Measurements from ENCODE around the gene SDR42E2.
A peak's percentile ranks its signal among the peaks of the same experiment; 100 is the strongest.
"Not testable (repeated sequence)": the region's sequence is repeated elsewhere in the genome, so short reads cannot be mapped to it uniquely, and the experiment has no call there.

Gene SDR42E2

DNA sequence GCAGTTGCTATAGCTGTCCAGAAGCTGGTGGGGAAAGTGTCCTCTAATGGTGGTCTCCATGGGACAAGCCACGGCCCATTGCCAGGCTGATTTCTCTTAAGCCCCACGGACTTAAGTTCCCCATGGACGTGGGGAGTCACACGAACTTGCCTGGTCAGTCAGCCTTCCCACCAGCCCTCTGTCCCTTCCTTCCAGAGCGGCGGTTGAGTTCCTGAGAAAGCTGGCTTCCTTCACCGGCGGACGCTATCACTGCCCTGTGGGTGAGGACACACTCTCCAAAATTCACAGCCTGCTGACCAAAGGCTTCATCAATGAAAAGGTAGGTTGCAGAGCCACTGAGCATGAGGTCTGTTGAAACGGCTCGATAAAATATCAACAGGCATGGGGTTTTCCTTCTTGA is 10.0 kb upstream of the SDR42E2 start:
- intact Hi-C loops (cut with DNase I), result no loop called here
- DNase-seq, result no peak

- intact Hi-C loops (cut with DNase I), result not testable (repeated sequence)
These were observed 9.2 kb upstream of the SDR42E2 start for GRCh38 chr16:22153078-22153477.

GRCh38 chr16:22161401-22161800 is 905 bp upstream of the SDR42E2 start:
- intact Hi-C loops (cut with DNase I), result no loop called here
- DNase-seq, result no peak

More at GRCh38 chr16:22153078-22153477, 9.2 kb upstream of the SDR42E2 start:
- DNase-seq, result not testable (repeated sequence)

DNA sequence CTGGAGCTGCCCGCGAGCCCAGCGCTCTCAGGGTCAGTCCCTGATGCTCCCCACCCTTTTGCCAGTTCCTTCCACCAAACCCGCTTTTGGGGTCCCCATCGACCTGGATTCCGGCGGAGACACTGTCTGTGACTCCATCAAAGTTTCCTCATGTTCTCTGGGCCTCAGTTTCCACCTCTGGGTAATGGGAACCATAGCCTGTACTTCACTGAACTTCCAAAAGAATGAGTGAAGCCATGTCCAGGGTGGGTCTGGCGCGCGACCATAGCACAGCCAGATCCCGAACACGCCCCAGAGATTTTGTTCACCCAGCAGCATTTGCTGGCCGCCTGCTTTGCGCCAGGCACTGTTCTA is 327 bp downstream of the SDR42E2 start:
- intact Hi-C loops (cut with DNase I), result no loop called here
- DNase-seq, result no peak

DNA sequence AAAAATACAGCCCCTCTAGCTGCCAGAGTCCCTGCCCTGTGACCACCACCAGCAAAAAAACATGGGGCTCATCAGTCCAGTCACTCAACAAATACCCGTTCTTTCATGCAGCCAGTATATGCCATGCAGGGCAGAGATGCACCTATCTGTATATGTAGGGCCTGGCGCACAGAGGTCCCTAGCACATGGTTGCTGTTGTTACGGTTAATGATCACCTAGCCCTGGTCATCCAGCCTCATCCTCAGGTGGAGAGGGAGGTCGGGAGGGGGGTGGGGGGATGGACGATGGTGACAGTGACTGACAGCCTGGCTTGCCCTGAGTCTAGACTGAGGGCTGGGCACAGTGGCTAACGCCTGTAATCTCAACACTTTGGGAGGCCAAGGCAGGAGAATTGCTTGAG is 1.5 kb downstream of the SDR42E2 start:
- intact Hi-C loops (cut with DNase I), result no loop called here
- DNase-seq, result no peak

- intact Hi-C loops (cut with DNase I), result no loop called here
- DNase-seq, result no peak
These were observed 2.2 kb downstream of the SDR42E2 start for GRCh38 chr16:22164482-22164881.

DNA sequence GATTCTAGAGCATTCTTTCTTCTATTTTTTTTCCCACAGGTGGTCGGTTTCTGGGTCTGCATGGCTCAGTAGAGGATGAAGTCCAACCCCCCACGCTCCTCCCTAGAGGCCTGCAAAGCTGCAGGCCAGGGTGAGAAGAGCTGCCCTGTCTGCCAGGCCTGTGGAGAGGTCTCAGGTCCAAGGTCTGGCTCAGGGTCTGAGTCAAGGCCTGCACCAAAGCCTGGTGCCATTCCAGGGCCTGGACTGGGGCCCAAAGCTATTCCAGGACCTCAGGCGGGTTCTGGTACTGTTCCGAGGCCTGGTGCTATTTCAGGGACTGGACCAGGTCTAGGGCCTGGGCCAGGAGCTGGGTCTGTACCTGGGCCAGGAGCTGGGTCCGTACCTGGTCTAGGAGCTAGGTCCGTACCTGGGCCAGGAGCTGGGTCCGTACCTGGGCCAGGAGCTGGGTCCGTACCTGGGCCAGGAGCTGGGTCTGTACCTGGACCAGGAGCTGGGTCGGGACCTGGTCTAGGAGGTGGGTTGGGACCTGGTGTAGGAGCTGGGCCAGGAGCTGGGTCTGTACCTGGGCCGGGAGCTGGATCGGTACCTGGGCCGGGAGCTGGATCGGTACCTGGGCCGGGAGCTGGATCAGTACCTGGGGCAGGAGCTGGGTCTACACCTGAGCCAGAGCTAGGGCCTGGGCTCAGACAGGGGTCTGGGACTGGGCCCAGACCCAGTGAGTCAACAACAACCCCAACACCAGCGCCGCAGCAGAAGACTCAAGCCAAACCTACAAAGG is 3.4 kb downstream of the SDR42E2 start:
- intact Hi-C loops (cut with DNase I), result no loop called here
- no peak for DNase-seq

- DNase-seq, result no peak
- intact Hi-C loops (cut with DNase I), result no loop called here
These were observed 9.6 kb downstream of the SDR42E2 start for GRCh38 chr16:22171953-22172352.

DNA sequence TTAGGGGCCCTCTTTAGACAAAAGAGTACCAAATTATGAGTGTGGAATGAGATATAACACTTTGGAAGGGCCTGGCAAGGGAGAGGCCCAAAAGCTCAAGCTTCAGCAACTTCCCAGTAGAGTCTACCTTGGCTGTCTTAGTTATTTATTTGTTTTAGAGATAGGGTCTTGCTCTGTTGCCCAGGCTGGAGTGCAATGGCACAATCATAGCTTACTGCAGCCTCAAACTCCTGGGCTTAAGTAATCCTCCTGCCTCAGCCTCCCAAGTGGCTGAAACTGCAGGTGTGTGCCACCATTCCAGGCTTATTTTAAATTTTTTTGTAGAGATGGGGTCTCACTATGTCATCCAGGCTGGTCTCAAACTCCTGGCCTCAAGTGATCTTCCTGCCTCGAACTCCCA is 10.3 kb downstream of the SDR42E2 start:
- DNase-seq; intact Hi-C loops (cut with DNase I): not testable (repeated sequence)

DNA sequence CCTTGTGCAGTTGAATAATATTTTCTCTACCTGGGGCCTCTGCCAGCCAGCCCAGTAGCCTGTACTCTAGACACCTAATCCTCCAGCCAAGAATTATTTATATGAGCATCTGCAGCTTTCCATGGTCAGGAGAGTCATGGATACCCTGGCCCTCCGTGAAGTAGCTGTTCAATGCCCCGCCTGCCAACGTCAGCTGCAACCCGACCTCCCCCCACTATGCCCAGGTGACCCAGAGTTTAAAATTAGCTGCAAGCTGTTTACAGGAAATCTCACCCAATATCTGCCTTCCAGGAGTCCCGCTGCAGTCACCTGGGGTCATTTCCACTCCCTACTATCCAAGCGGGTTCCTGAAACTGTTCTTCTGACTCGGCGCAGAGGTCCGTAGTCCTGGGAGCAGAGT is 12.3 kb downstream of the SDR42E2 start:
- intact Hi-C loops (cut with DNase I), result no loop called here

DNA sequence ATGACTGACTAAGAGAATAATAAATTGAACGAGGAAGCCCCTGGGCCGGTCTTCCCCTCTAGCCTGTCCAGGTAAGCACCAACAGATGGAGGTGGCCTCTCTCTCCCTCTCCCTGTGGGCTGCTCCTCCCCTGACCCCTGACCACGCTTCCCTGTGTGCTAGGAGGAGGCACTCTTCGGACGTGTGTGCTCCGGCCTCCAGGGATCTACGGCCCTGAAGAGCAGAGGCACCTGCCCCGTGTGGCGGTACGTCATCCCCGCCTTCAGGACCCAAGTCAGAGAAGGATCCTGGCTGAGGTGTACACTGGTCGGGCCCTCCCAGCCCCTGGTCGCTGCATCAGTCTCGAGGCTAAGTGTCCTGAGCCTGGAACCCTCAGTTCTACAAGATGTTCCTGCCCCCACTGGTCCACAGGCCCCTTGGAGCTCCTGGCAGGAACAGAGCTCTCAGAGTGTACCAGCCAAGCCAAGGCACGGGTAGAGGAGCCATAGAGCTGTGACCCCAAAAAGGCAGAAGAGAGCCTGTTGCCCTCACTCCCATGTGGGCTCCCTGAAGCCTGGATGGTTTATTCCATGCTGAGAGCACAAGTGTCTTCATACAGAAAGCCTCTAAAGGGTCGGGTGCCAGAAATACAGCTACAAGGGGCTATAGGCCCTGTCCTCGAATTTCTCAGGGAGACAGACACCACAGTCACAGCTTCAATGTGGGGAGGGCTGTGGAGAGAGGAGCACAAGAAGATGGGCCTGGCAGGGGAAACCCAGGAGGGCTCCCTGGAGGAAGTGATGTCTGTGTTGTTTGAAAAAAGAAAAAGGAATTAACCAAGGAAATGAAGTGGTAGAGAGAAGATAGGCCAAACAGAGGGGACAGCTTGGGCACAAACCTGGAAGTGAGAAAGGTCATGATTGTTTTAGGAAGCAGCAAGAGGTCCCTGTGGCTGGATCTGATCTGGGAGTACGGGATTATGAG is 15.9 kb downstream of the SDR42E2 start:
- intact Hi-C loops (cut with DNase I), result no loop called here
- DNase-seq, result no peak

More for the DNA sequence above, 12.3 kb downstream of the SDR42E2 start:
- no peak for DNase-seq

GRCh38 chr16:22181426-22181825 is 19.1 kb downstream of the SDR42E2 start:
- no peak for DNase-seq
- intact Hi-C loops (cut with DNase I), result no loop called here

DNA sequence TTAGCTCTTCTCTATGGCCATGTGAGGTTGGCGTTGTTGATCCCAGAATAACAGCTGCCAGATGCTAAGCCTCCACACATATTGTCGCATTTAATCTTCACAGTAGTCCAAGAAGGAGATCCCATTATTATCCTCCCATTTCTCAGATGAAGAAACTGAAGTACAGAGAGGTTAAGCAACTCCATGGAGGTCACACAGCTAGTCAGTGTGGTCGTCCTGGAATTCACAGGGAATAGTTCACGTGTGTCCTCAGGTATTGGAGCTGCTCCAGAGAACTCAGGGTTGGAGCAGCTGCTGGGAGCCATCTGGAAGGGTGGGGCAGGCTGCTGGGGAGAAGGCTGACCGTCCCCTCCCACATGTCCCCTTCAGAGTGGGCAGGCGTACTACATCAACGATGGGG is 19.5 kb downstream of the SDR42E2 start:
- DNase-seq, result no peak
- intact Hi-C loops (cut with DNase I), result no loop called here

DNA sequence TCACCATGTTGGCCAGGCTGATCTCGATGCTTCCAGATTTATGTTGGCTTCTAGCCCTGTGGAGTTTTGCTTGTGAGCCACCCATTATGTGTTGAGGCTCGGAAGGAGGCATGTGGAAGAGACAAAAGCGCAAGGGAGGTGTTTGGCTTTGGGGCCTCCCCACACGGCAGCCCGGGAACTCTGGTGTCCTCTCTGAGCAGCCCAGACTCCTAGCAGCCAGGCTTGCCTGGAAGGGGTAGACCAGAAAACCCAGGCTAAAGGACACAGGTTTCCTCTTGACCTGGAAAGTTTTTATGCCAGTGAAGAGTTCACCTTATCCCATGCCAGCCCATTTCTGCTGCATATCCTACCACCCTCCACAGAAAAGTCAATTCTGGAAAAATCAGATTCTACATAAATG is 21.0 kb downstream of the SDR42E2 start:
- intact Hi-C loops (cut with DNase I), result no loop called here
- no peak for DNase-seq

GRCh38 chr16:22183901-22184614 is 21.8 kb downstream of the SDR42E2 start:
- no peak for DNase-seq
- intact Hi-C loops (cut with DNase I), result no loop called here

DNA sequence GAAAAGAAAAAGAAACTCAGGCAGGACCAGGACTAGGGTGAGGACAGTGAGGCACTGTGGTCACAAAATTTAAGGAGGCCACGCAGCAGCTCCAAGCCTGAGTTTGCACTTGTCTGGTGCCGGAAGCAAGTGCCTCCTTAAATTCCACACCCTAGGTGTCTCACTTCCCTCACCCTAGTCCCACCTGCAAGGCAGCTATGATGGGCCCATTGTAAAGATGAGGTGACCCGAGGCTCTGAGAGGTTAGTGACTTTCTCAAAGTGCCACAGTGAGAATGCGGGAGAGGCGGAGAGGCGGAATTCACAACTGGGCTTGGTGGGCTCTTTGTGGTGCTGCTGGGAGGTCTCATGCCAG is 22.3 kb downstream of the SDR42E2 start:
- intact Hi-C loops (cut with DNase I), result no loop called here
- DNase-seq, result no peak

DNA sequence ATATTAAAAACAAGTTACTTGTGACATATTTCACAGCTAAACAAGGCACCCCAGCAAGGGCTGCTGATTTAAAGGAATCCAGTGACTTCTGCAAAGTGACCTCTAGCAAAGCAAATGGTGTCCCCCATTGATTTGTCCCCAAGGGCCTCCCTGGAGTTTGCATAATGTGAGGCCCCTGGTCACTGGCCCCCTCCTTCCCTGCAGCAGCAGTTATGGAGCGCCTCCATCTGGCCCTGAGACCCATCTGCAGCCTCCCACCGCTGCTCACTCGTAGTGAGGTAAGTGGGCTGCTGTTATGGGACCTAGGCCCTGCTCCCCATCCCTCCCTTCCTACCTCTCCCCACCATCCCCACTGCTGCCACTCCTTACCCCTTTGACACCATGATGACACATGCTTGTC is 24.2 kb downstream of the SDR42E2 start:
- intact Hi-C loops (cut with DNase I), result loop anchor here (5.0 kb wide), 1 partner anchor 184 kb away; the partner anchor contains the start of gene PDZD9
- DNase-seq, result no peak

- intact Hi-C loops (cut with DNase I), result loop anchor here (5.0 kb wide), 1 partner anchor 186 kb away; the partner anchor contains the start of gene PDZD9
These were observed 25.9 kb downstream of the SDR42E2 start for GRCh38 chr16:22188267-22188594.

GRCh38 chr16:22188595-22189442 is 26.5 kb downstream of the SDR42E2 start:
- peak in 41 of 42 donors; percentile 22 to 85 (median 63) for DNase-seq
- intact Hi-C loops (cut with DNase I), result loop anchor here (5.0 kb wide), 1 partner anchor 187 kb away; the partner anchor contains the start of gene PDZD9

More at GRCh38 chr16:22188267-22188594, 25.9 kb downstream of the SDR42E2 start:
- DNase-seq, result no peak

All from head of caudate nucleus (tissue), 42 donors.